ENCODE results near the gene IFI27.

The IFI27 gene

DNA sequence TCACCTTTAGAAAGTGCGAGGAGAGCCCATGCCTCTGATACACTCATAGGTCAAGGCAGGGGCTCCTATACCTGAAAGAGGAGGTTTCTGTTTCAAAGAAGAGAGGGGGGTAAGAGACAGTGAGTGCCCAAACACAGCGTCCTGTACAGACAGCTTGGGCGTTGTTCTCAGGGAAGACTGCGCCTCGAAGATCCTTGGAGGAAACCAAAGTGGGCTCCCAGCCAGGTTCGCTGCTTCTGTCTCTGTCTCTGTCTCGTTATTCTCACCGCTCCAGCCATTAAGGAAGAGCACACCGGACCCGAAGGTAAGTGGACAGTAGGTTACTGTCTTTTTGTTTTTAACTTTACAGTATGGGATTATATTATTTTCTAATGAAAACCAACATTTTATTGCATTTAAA lies 5.8 kb upstream of the IFI27 start:
- no peaks in the 10 kb centered on the region for H3K36me3 ChIP-seq
- no peaks in the 10 kb centered on the region for H3K9me3 ChIP-seq
- H3K4me1 ChIP-seq: no peaks in the 10 kb centered on the region
- H3K27ac ChIP-seq: no peak overlapping the region
- H3K27me3 ChIP-seq: no peaks in the 10 kb centered on the region
- intact Hi-C loops (cut with DNase I; ENCODE audit: low total_unique reads): no loop called here
- DNase-seq: no peak
- TF ChIP-seq, protein P1, sequence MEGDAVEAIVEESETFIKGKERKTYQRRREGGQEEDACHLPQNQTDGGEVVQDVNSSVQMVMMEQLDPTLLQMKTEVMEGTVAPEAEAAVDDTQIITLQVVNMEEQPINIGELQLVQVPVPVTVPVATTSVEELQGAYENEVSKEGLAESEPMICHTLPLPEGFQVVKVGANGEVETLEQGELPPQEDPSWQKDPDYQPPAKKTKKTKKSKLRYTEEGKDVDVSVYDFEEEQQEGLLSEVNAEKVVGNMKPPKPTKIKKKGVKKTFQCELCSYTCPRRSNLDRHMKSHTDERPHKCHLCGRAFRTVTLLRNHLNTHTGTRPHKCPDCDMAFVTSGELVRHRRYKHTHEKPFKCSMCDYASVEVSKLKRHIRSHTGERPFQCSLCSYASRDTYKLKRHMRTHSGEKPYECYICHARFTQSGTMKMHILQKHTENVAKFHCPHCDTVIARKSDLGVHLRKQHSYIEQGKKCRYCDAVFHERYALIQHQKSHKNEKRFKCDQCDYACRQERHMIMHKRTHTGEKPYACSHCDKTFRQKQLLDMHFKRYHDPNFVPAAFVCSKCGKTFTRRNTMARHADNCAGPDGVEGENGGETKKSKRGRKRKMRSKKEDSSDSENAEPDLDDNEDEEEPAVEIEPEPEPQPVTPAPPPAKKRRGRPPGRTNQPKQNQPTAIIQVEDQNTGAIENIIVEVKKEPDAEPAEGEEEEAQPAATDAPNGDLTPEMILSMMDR (IDR thresholded peaks at IDR 0.05): no peak
- no peak overlapping the region for H3K4me3 ChIP-seq

DNA sequence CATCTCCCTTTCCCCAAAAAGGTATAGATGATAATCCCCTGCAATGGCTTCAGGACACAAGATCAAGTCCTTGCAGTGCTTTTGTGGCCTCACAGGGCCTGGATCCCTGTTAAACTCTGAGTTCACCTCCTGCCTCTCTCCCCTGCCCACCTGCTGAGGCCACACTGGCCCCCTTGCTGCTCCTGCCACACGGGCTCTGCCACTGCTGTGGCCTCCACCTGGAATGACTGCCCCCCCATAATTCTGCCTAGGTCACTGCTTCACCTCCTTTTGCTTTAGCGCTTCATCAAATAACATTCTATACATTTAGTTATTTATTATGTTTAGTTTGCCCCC lies 653 bp upstream of the IFI27 start:
- TF ChIP-seq, protein P1 (IDR thresholded peaks at IDR 0.05): no peak
- H3K4me1 ChIP-seq: peaks cover 0 to 4% (median 0%) of the 10 kb centered on the region in 4 donors
- intact Hi-C loops (cut with DNase I; ENCODE audit: low total_unique reads): no loop called here
- H3K27ac ChIP-seq: no peak overlapping the region
- no peak for DNase-seq
- peaks cover 0 to 2% of the 10 kb centered on the region in 2 donors for H3K27me3 ChIP-seq
- H3K4me3 ChIP-seq: no peak overlapping the region
- no peaks in the 10 kb centered on the region for H3K9me3 ChIP-seq
- H3K36me3 ChIP-seq: no peaks in the 10 kb centered on the region

DNA sequence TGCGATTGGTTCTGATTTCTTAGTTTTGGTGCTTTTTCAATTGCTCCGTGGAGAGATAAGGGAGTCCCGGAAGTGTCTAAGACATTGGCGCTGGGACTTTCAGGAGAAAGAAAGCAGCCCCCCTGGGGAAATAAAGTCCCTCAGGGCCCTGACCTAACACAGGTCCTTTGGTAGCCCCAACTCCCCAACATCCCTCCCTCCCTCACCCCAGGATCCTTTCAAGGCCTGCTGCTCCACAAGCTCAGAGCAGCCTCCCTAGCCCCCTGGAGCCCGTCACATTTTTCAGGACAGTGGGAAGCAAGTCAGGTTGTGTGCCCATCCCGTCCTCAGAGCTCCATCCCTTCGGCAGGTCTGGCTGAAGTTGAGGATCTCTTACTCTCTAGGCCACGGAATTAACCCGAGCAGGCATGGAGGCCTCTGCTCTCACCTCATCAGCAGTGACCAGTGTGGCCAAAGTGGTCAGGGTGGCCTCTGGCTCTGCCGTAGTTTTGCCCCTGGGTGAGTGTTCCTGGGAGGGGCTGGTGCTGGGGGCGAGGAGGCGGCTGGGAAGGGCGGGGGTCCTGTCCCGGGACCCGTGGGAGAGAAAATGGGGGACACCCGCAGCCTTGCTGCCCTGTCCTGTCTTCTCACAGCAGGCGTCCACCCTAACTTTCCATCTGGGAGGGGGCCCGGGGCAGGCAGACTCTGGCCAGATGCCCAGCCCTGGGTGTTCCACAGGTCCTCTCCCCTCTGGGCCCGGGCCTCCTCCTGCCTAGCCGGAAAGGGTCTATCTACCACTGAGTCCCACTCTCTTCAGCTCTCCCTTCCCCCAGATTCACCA lies 950 bp downstream of the IFI27 start:
- H3K4me3 ChIP-seq: peak overlapping the region; percentile 9 to 16
- H3K27me3 ChIP-seq: peaks cover 0 to 14% of the 10 kb centered on the region in 2 donors
- TF ChIP-seq, protein P1 (IDR thresholded peaks at IDR 0.05): no peak
- no peak for DNase-seq
- intact Hi-C loops (cut with DNase I; ENCODE audit: low total_unique reads): no loop called here
- H3K4me1 ChIP-seq: peaks cover 0 to 7% (median 0%) of the 10 kb centered on the region in 4 donors
- no peaks in the 10 kb centered on the region for H3K36me3 ChIP-seq
- no peak overlapping the region for H3K27ac ChIP-seq
- H3K9me3 ChIP-seq: no peaks in the 10 kb centered on the region

DNA sequence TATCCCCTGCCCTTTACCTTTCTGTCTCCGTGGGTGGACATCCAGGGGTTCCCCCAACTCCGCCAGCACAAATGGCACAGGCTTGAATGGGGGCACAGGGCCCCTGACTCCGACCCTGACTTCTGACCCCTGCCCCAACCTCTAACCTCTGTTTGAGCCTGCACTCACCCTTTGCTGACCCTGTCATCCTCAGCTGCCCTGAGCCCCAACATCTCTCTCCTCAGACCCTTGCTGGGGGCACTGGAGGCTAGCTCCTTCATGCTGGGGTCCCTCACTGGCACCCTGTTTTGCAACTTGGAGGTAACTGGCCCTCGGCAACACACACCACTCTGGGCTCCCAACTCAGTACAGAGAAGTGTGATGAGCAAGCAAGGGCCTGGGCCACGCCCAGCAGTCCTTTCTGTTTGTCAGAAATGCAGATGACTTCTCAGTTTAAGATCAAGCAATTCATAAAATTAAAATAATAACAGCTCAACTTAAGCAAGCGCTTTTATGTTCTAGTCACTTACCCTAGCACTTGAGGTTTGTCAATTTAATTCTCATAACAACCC lies 2.1 kb downstream of the IFI27 start:
- TF ChIP-seq, protein P1 (IDR thresholded peaks at IDR 0.05): no peak
- Histone ChIP-seq H3K9me3 (no peaks in the 10 kb centered on the region), H3K36me3 (no peaks in the 10 kb centered on the region), H3K4me3 (no peak overlapping the region), H3K27me3 (peaks cover 0 to 17% of the 10 kb centered on the region in 2 donors), H3K27ac (no peak overlapping the region), H3K4me1 (peaks cover 0 to 7% (median 0%) of the 10 kb centered on the region in 4 donors)
- intact Hi-C loops (cut with DNase I; ENCODE audit: low total_unique reads): no loop called here
- DNase-seq: no peak

DNA sequence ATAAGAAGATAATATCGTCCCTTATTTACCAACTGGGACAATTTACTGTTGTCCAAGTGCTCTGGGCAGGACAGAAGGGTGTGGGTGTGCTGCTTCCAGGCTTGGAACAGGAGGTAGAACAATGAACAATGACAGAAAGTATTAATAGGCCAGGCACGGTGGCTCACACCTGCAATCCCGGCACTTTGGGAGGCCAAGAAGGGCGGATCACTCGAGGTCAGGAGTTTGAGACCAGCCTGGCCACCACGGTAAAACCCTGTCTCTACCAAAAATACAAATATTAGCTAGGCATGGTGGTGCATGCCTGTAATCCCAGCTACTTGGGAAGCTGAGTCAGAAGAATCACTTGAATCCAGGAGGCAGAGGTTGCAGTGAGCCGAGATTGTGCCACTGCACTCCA lies 2.5 kb downstream of the IFI27 start:
- Histone ChIP-seq H3K27me3 (peaks cover 0 to 17% of the 10 kb centered on the region in 2 donors), H3K36me3 (no peaks in the 10 kb centered on the region), H3K27ac (no peak overlapping the region), H3K9me3 (no peaks in the 10 kb centered on the region), H3K4me3 (no peak overlapping the region), H3K4me1 (peaks cover 0 to 7% (median 0%) of the 10 kb centered on the region in 4 donors)
- DNase-seq: no peak
- TF ChIP-seq, protein P1 (IDR thresholded peaks at IDR 0.05): no peak
- intact Hi-C loops (cut with DNase I; ENCODE audit: low total_unique reads): no loop called here
